Left ventricle myocardium inferior (tissue), 1 donor: ENCODE measurements around the gene SLC8B1. TPM values are rescaled to one million over a fixed set of nuclear protein-coding genes. Genes with fewer than 3 reads are reported as not detected.

ENCODE experiments used
- DNase-seq: peaks from one replicate; pipeline ENCODE4 v3.0.0-alpha.2; 2020
- H3K27ac ChIP-seq: fragments of 200-600 bp; replicated peaks from 2 replicates; pipeline ENCODE4 v1.8.0; 2021
- H3K27me3 ChIP-seq: fragments of 200-600 bp; 2 replicates; pipeline ENCODE4 v1.8.0; 2021; ENCODE audit warnings: low read depth
- H3K36me3 ChIP-seq: fragments of 200-600 bp; 2 replicates; pipeline ENCODE4 v1.8.0; 2021
- H3K4me1 ChIP-seq: fragments of 200-600 bp; 2 replicates; pipeline ENCODE4 v1.8.0; 2021
- H3K4me3 ChIP-seq: fragments of 200-600 bp; 2 replicates; pipeline ENCODE4 v1.8.0; 2021; ENCODE audit warnings: mild to moderate bottlenecking, moderate library complexity
- H3K9me3 ChIP-seq: fragments of 200-600 bp; replicated peaks from 2 replicates; pipeline ENCODE4 v1.8.0; 2021
- CTCF ChIP-seq: fragments of 200-600 bp; IDR thresholded peaks from 2 replicates; pipeline ENCODE4 v1.8.0; 2021; ENCODE audit warnings: antibody characterized with exemption, mild to moderate bottlenecking, borderline replicate concordance
- intact Hi-C: fragments of 100-400 bp; cut with micrococcal nuclease; formaldehyde crosslinking; loops from one replicate; pipeline ENCODE4 v1.11.0; 2022
- total RNA-seq: library from RNA; stranded (reverse); fragmentation: NEBNext Ultra II Directional; extraction: Animal tissue kit (Norgen Biotek cat#: 25700); gene quantifications from one replicate; pipeline ENCODE4 v1.2.1, GENCODE V29; 2021
- donor health status: DM: no; HTN: yes; CAD: no; lungs with severe emphysema.

SLC8B1 gene
- total RNA-seq, 1 donor from 2014 or later, result 9.2 TPM

GRCh38 chr12:113301811-113302210, 33.1 kb downstream of the SLC8B1 start:
- peaks cover 53% of the 10 kb centered on the region for H3K36me3 ChIP-seq
- peaks cover 38% of the 10 kb centered on the region for H3K4me1 ChIP-seq
- DNase-seq, result no peak
- no peaks in the 10 kb centered on the region for H3K9me3 ChIP-seq
- TF ChIP-seq CTCF, result no peak
- no peak overlapping the region for H3K27ac ChIP-seq
- H3K4me3 ChIP-seq, result no peak overlapping the region
- H3K27me3 ChIP-seq, result no peaks in the 10 kb centered on the region
- intact Hi-C loops, result no loop called here

GRCh38 chr12:113299619-113300237, 35.2 kb downstream of the SLC8B1 start:
- peak; percentile 72 for DNase-seq
- no peaks in the 10 kb centered on the region for H3K9me3 ChIP-seq
- TF ChIP-seq CTCF, result no peak
- H3K27ac ChIP-seq, result peak overlapping the region; percentile 92
- H3K27me3 ChIP-seq, result no peaks in the 10 kb centered on the region
- intact Hi-C loops, result no loop called here
- H3K36me3 ChIP-seq, result peaks cover 54% of the 10 kb centered on the region
- H3K4me3 ChIP-seq, result peak overlapping the region; percentile 17
- H3K4me1 ChIP-seq, result peaks cover 58% of the 10 kb centered on the region

DNA sequence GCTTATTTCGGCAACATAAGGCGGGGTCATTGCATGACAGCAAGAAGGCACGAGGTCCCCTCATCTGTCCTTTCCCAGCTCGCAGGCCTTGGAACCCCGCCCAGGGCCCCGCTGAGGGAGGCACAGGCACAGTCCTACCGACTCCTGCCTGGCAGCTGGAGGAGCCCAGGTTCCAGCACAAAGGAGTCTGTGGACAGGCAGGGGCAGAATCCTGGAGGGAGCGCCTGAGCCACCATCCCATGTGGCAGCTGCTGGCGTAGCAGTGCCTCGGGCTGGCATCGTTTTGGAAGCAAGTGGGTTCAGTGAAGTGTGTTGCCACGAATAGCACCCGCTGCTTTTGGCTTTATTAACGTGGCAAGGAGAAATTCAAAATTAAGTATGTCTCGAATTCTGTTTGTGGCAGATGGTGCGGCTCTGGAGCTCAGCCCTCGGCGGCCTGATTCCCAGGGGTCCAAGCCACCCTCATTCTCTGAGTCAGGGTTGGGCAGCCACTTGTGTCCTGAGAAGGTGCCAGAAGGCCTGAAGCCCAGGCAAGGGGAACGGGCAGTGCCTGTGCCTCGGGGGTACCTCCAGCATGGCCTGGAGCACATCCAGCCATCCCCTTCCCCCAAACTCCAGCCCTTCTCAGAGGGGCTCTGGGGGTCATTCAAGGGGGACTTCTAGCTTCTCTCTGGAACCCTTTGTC, 35.9 kb downstream of the SLC8B1 start:
- H3K4me3 ChIP-seq, result peak overlapping the region; percentile 17
- intact Hi-C loops, result no loop called here
- TF ChIP-seq CTCF, result peak; percentile 31
- no peaks in the 10 kb centered on the region for H3K27me3 ChIP-seq
- H3K36me3 ChIP-seq, result peaks cover 54% of the 10 kb centered on the region
- peaks cover 66% of the 10 kb centered on the region for H3K4me1 ChIP-seq
- H3K9me3 ChIP-seq, result no peaks in the 10 kb centered on the region
- peak; percentile 85 for DNase-seq
- H3K27ac ChIP-seq, result peak overlapping the region; percentile 92

DNA sequence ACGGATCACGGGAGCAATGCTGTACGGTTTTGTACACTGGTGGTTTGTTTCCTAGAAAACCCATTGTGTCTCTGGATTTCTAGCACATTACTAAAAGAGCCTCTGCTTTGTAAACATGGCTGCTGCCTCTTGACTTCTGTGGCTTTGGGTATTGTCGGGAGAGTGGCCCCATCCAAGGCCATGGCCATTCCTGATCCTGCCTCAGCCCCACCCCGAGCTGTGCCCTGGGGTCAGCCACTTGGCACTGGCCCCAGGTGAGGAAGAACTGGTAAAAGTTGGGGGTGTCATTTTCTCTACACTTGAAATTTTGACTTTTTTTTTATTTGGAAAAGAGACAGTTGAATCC, 36.5 kb downstream of the SLC8B1 start:
- H3K27me3 ChIP-seq, result no peaks in the 10 kb centered on the region
- peak overlapping the region; percentile 92 for H3K27ac ChIP-seq
- H3K4me1 ChIP-seq, result peaks cover 70% of the 10 kb centered on the region
- H3K9me3 ChIP-seq, result no peaks in the 10 kb centered on the region
- TF ChIP-seq CTCF, result no peak
- peaks cover 54% of the 10 kb centered on the region for H3K36me3 ChIP-seq
- no peak for DNase-seq
- intact Hi-C loops, result no loop called here
- no peak overlapping the region for H3K4me3 ChIP-seq

DNA sequence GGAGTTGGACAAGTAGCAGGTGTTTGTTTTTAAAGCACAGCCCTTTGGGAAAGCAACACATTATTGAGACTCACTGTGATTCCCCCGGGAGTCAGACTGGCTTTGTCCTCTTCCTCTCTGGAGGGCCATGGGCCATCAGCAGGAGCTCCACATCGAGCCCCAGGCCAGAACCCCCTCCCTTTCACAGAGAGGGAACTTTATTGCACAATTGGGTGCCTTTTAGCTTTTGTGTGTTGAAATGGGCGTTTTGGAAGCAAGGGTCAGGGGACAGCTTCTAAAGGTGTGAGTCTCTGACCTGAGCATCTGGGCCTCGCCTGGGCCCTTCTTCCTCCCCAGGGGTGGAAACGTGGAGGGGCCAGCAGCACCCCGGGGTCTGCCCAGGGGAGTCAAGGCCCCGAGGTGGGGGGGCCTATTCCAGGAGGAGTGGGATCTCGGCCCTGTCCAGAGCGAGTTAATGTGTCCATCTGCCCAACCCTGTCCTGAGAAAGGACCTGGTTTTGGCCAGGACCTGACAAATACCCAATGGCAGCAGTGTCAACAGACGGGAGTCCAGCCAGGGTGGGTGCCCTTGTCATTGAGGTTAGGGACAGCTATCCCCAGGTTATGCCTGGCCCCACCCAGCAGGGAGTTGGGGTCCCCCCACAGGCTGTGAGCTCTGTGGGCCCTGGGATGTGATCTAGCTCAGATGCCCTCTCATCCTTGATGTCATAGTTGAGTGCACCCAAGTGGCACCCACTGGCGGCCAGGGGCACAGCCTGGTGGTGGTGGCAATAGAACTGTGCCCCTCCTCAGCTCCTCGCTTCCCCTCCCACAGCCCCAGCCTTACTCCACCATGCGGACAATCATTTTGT, 37.1 kb downstream of the SLC8B1 start:
- Histone ChIP-seq H3K4me1 (peaks cover 70% of the 10 kb centered on the region), H3K36me3 (peaks cover 57% of the 10 kb centered on the region), H3K27me3 (no peaks in the 10 kb centered on the region), H3K4me3 (no peak overlapping the region), H3K9me3 (no peaks in the 10 kb centered on the region), H3K27ac (peak overlapping the region; percentile 92)
- intact Hi-C loops, result no loop called here
- TF ChIP-seq CTCF, result no peak
- no peak for DNase-seq
